ENCODE data around the gene ARMH2. TPM values are rescaled to one million over a fixed set of nuclear protein-coding genes. Genes with fewer than 3 reads are reported as not detected.

The ARMH2 gene
- total and polyA plus RNA-seq, 3 donors from 2014 or later, result 2.1 to 31.7 (median 3.4) TPM

DNA sequence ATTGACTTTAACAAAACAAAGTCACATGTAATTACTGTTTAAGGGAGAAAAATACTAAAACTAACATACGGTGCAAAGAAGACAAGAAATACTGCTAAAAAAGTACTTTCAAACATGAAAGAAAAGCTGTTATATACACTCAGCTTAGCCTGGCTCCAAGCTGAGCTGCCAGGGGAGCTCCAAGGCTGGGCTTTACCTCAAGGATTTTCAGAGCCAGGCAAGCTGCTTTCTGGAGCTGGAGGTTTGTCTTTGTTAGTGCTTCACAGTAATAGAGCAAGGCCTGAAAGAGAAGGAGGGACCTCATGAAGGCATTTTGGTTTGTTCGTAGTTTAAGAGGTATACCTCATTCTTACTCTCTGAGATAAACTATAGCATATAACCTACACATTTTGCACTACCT is 19.6 kb upstream of the ARMH2 start:
- no peaks in the 10 kb centered on the region for H3K27me3 ChIP-seq
- DNase-seq, result no peak
- H3K4me3 ChIP-seq, result no peak overlapping the region
- intact Hi-C loops (cut with DNase I; ENCODE audit: low total_unique reads), result no loop called here
- no peak overlapping the region for H3K27ac ChIP-seq
- TF ChIP-seq POLR2A (IDR thresholded peaks at IDR 0.05) (no peak), CTCF (IDR thresholded peaks at IDR 0.05) (no peak)
- H3K9me3 ChIP-seq, result no peaks in the 10 kb centered on the region
- WGBS, 2 donors, result 85 to 95% methylated on average over 2 of the region's 2 CpGs
- no peaks in the 10 kb centered on the region for H3K4me1 ChIP-seq
- no peaks in the 10 kb centered on the region for H3K36me3 ChIP-seq (ENCODE audit: low read depth, missing control alignments)

DNA sequence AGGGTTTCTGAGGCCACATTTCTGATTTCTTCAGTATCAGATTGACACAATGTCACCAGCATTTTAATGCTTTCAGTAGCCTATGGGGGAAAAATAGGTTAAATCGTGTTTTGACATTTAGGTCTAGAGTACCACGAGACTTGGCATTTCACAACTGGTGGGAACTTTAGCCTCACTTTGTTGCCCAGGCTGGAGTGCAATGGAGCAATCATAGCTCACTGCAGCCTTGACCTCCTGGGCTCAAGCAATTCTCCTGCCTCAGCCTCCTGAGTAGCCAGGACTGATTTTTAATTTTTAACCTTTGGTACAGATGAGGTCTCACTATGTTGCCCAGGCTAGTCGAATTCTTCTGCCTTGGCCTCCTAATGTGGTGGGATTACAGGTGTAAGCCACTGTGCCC is 11.0 kb upstream of the ARMH2 start:
- Histone ChIP-seq H3K27ac (no peak overlapping the region), H3K4me1 (no peaks in the 10 kb centered on the region), H3K9me3 (no peaks in the 10 kb centered on the region), H3K36me3 (ENCODE audit: low read depth, missing control alignments) (no peaks in the 10 kb centered on the region), H3K27me3 (no peaks in the 10 kb centered on the region), H3K4me3 (no peak overlapping the region)
- no peak for DNase-seq
- intact Hi-C loops (cut with DNase I; ENCODE audit: low total_unique reads), result no loop called here
- 81 to 93% methylated on average over 3 of the region's 3 CpGs for WGBS, 2 donors
- TF ChIP-seq POLR2A (IDR thresholded peaks at IDR 0.05) (no peak), CTCF (IDR thresholded peaks at IDR 0.05) (no peak)

DNA sequence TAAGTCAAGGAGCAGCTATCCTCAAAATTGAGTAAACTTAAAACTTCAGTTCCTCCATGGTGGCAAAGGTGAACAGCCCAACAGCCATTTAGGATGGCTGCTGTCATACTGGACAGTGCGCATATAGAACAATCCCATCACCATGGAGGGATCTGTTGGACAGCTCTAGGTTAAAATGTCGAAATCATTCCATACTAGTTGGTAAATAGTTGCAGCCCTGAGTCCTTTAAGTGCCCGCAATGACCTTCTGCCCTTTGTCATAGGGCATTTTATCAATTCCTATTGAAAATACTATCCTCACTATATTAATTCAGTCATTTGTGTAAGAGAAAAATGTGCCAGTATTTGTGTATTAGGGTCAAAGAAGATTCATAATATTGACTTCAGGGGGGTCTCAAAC is 8.9 kb upstream of the ARMH2 start:
- no peak for DNase-seq
- H3K9me3 ChIP-seq, result no peaks in the 10 kb centered on the region
- H3K4me3 ChIP-seq, result no peak overlapping the region
- no peak overlapping the region for H3K27ac ChIP-seq
- intact Hi-C loops (cut with DNase I; ENCODE audit: low total_unique reads), result no loop called here
- no peaks in the 10 kb centered on the region for H3K27me3 ChIP-seq
- TF ChIP-seq POLR2A (IDR thresholded peaks at IDR 0.05) (no peak), CTCF (IDR thresholded peaks at IDR 0.05) (no peak)
- no peaks in the 10 kb centered on the region for H3K36me3 ChIP-seq (ENCODE audit: low read depth, missing control alignments)
- no peaks in the 10 kb centered on the region for H3K4me1 ChIP-seq
- 94 to 96% methylated on average over 3 of the region's 3 CpGs for WGBS, 2 donors

DNA sequence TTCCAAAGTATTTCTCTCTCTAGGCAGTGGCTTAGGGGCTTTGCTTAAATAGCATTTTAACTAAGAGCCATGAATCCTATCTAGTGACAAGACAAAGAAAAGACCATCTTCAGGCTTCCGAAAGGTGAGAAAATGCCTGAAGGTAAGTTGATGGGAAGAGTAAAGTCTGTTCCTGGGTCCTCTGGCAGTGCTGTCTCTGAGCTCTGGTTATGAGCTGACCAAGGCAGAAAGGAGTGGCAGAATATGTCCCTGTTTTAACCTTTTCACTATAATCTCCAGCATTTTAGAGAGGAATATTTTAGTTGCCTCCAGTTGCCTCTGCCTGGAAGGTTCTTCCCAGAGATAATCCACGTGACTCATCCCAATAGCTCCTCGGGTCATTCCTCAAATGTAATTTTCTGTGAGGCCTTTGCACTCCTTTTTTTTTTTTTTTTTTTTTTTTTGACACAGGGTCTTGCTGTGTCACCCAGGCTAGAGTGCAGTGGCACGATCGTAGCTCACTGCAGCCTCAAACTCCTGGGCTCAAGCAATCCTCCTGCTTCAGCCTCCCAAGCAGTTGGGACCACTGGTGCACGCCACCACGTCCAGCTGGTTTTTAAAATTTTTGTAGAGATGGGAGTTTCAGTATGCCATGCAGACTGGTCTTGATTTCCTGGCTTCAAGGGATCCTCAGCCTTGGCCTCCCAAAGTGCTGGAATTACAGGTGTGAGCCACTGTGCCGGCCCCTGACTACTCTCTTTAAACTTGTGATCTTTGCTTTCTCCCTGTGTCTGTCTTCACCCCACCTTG is 3.7 kb upstream of the ARMH2 start:
- no peak for DNase-seq
- TF ChIP-seq POLR2A (IDR thresholded peaks at IDR 0.05) (no peak), CTCF (IDR thresholded peaks at IDR 0.05) (no peak)
- Histone ChIP-seq H3K27ac (no peak overlapping the region), H3K4me3 (no peak overlapping the region), H3K9me3 (no peaks in the 10 kb centered on the region), H3K4me1 (peaks cover 5% of the 10 kb centered on the region), H3K27me3 (no peaks in the 10 kb centered on the region), H3K36me3 (ENCODE audit: low read depth, missing control alignments) (no peaks in the 10 kb centered on the region)
- WGBS, 2 donors, result 81 to 88% methylated on average over 8 of the region's 8 CpGs
- intact Hi-C loops (cut with DNase I; ENCODE audit: low total_unique reads), result no loop called here

- no peak overlapping the region for H3K4me3 ChIP-seq
- no peak for TF ChIP-seq POLR2A (IDR thresholded peaks at IDR 0.05)
- TF ChIP-seq CTCF (IDR thresholded peaks at IDR 0.05), result no peak
- 81 to 86% methylated on average over 1 of the region's 1 CpG for WGBS, 2 donors
These were observed 811 bp upstream of the ARMH2 start for GRCh38 chr6:24799541-24799915.

More at GRCh38 chr6:24799541-24799915, 811 bp upstream of the ARMH2 start:
- Histone ChIP-seq H3K27ac (no peak overlapping the region), H3K36me3 (ENCODE audit: low read depth, missing control alignments) (no peaks in the 10 kb centered on the region), H3K27me3 (no peaks in the 10 kb centered on the region), H3K9me3 (no peaks in the 10 kb centered on the region), H3K4me1 (peaks cover 5% of the 10 kb centered on the region)
- DNase-seq, result no peak
- intact Hi-C loops (cut with DNase I; ENCODE audit: low total_unique reads), result no loop called here
